ENCODE data around the gene ZNF385A. TPM values are rescaled to one million over a fixed set of nuclear protein-coding genes. Genes with fewer than 3 reads are reported as not detected.

ZNF385A gene
- total and polyA plus RNA-seq, 2 of the 8 experiments (the other 6 are each of a cell fraction or from before 2014, with no cell fraction given): 5.2 to 14.3 TPM

- H3K56ac ChIP-seq (replicated peaks; ENCODE audit: insufficient read length, low read depth, low read length): no peak overlapping the region
- H3K27me3 ChIP-seq (replicated peaks in 1 of 4; ENCODE audit: control insufficient read depth in 3 of 4, extremely low read depth in 1 of 4, insufficient read depth in 3 of 4, low read length in 3 of 4): no peaks in the 10 kb centered on the region
- H2BK15ac ChIP-seq (ENCODE audit: low read length): no peak overlapping the region
- H2BK12ac ChIP-seq (ENCODE audit: low read depth, low read length): no peak overlapping the region
- no peaks in the 10 kb centered on the region for H3K9me3 ChIP-seq (ENCODE audit: insufficient read depth in 2 of 2, low read depth in 1 of 2, low read length in 1 of 2)
- no peak for TF ChIP-seq CHD1 (IDR thresholded peaks at IDR 0.05; ENCODE audit: low read depth, low read length)
- no peak for TF ChIP-seq TBP (IDR thresholded peaks at IDR 0.05; ENCODE audit: low read depth, low read length)
- no peak for TF ChIP-seq TEAD4 (IDR thresholded peaks at IDR 0.05; ENCODE audit: low read depth, low read length)
- TF ChIP-seq BRCA1 (IDR thresholded peaks at IDR 0.05; ENCODE audit: low read depth, low read length): no peak
- TF ChIP-seq SAP30 (IDR thresholded peaks at IDR 0.05; ENCODE audit: insufficient read depth, insufficient replicate concordance, low read length): no peak
- TF ChIP-seq CHD2 (IDR thresholded peaks at IDR 0.05; ENCODE audit: low read length): no peak
- no peak for TF ChIP-seq CTCF (IDR thresholded peaks at IDR 0.05; ENCODE audit: control extremely low read depth in 1 of 3, insufficient read depth in 1 of 3, low read depth in 1 of 3, low read length in 3 of 3)
- no peak for TF ChIP-seq SRF (IDR thresholded peaks at IDR 0.05; ENCODE audit: low read depth, low read length)
- no peak for TF ChIP-seq SIX5 (IDR thresholded peaks at IDR 0.05; ENCODE audit: low read depth, low read length)
- H2BK20ac ChIP-seq (ENCODE audit: low read length): no peak overlapping the region
- H3K4me1 ChIP-seq (replicated peaks in 1 of 4; ENCODE audit: control insufficient read depth in 3 of 4, insufficient read depth in 4 of 4, low read length in 3 of 4): peaks cover 0 to 1% (median 0%) of the 10 kb centered on the region in 4 experiments; a peak in 1 of 7 replicates
- H2BK5ac ChIP-seq (ENCODE audit: low read depth, low read length): no peak overlapping the region
- H4K20me1 ChIP-seq (replicated peaks in 1 of 2; ENCODE audit: control insufficient read depth in 1 of 2, insufficient read depth in 2 of 2, low read length in 2 of 2): no peaks in the 10 kb centered on the region
- H3K79me2 ChIP-seq (ENCODE audit: control insufficient read depth in 1 of 2, insufficient read depth in 2 of 2, low read length in 2 of 2): no peaks in the 10 kb centered on the region
- 97% methylated on average over 7 of the region's 7 CpGs; no CpG with 5 or more reads in 1 of the 2 experiments for WGBS, 2 experiments (ENCODE audit: extremely low coverage in 1 of 2, insufficient coverage in 1 of 2, insufficient read length in 1 of 2, insufficient replicate concordance in 2 of 2, low coverage in 1 of 2, low lambda C conversion rate in 2 of 2, missing lambda C conversion rate in 1 of 2)
- H3K23ac ChIP-seq (ENCODE audit: insufficient read length): no peak overlapping the region
- no peak overlapping the region for H3K18ac ChIP-seq (ENCODE audit: extremely low read depth, low read length)
- H3K36me3 ChIP-seq (ENCODE audit: control insufficient read depth in 2 of 4, insufficient read depth in 4 of 4, low read length in 3 of 4): peaks cover 3 to 14% (median 5%) of the 10 kb centered on the region in 4 experiments; a peak in 4 of 8 replicates
- H3K9ac ChIP-seq (replicated peaks in 1 of 4; ENCODE audit: extremely low read depth in 1 of 4, low read depth in 3 of 4, low read length in 3 of 4): no peak overlapping the region
- H2AK5ac ChIP-seq (ENCODE audit: low read depth, low read length): no peak overlapping the region
- H3K4ac ChIP-seq (replicated peaks; ENCODE audit: insufficient read length, low read depth, low read length): no peak overlapping the region
- H3K4me2 ChIP-seq (ENCODE audit: insufficient read depth in 1 of 2, low read depth in 2 of 2, low read length in 2 of 2): no peak overlapping the region
- no peak overlapping the region for H3K27ac ChIP-seq (ENCODE audit: low read depth, low read length)
- no peak overlapping the region for H3K4me3 ChIP-seq (ENCODE audit: extremely low read depth in 1 of 4, insufficient read depth in 2 of 4, low read depth in 3 of 4, low read length in 4 of 4)
- no peak for DNase-seq (ENCODE audit: low read depth in 1 of 2, low spot score in 2 of 2)
- H4K8ac ChIP-seq (ENCODE audit: extremely low read depth, insufficient read depth, low read length): no peak overlapping the region
- ChIA-PET CTCF (ENCODE audit: partially characterized antibody) (interaction anchor here (0.5 to 12.3 kb wide), 8 partner anchors 9 to 77 kb away, joined by 3 to 742 read pairs (median 8); partner anchors contain the start of gene ITGA5), POLR2A (ENCODE audit: partially characterized antibody) (interaction anchor here (1.3 to 4.5 kb wide), 3 partner anchors 9 to 27 kb away, joined by 3 to 16 read pairs (median 8); no protein-coding TSS in a partner anchor)
- H3K14ac ChIP-seq (ENCODE audit: insufficient read length): no peak overlapping the region
- no peaks in the 10 kb centered on the region for H3K23me2 ChIP-seq (ENCODE audit: low read depth, low read length)
- H3K79me1 ChIP-seq (ENCODE audit: low read depth, low read length): no peaks in the 10 kb centered on the region
- H4K91ac ChIP-seq (replicated peaks; ENCODE audit: insufficient read length, low read length): no peak overlapping the region
- no peak for FAIRE-seq
- H2AFZ ChIP-seq (ENCODE audit: low read length): no peak overlapping the region
- no peak overlapping the region for H4K5ac ChIP-seq (ENCODE audit: insufficient read length, low read depth, low read length)
- no peak overlapping the region for H2BK120ac ChIP-seq (replicated peaks; ENCODE audit: low read depth, low read length)
These were observed 21.0 kb upstream of the ZNF385A start for GRCh38 chr12:54405573-54405972.
